ENCODE results near the gene TBC1D7. TPM values are rescaled to one million over a fixed set of nuclear protein-coding genes. Genes with fewer than 3 reads are reported as not detected.

The TBC1D7 gene
- total RNA-seq, 4 donors from 2014 or later: 5.5 to 12.5 (median 8.4) TPM

DNA sequence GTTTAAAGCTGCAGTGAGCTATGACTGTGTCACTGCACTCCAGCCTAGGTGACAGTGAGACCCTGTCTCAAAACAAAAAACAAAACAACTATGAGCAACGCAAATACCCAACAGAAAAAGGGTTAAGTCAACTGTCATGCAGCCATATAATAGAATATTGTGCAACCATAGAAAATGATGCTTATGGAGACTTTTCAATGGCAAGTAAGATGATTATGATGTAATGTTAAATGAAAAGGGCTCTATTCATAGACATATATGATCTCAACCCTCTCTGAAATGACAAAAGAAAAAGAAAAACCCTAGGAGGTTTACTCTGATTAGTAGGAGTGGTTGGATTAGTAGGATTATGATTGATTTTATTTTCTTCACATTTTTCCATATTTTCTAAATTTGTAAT is 41.3 kb upstream of the TBC1D7 start:
- H3K27me3 ChIP-seq: no peaks in the 10 kb centered on the region
- TF ChIP-seq POLR2AphosphoS5 (IDR thresholded peaks at IDR 0.05) (no peak), POLR2A (IDR thresholded peaks at IDR 0.05; ENCODE audit: low read depth) (no peak), EP300 (IDR thresholded peaks at IDR 0.05) (no peak)
- TF ChIP-seq, protein P1, sequence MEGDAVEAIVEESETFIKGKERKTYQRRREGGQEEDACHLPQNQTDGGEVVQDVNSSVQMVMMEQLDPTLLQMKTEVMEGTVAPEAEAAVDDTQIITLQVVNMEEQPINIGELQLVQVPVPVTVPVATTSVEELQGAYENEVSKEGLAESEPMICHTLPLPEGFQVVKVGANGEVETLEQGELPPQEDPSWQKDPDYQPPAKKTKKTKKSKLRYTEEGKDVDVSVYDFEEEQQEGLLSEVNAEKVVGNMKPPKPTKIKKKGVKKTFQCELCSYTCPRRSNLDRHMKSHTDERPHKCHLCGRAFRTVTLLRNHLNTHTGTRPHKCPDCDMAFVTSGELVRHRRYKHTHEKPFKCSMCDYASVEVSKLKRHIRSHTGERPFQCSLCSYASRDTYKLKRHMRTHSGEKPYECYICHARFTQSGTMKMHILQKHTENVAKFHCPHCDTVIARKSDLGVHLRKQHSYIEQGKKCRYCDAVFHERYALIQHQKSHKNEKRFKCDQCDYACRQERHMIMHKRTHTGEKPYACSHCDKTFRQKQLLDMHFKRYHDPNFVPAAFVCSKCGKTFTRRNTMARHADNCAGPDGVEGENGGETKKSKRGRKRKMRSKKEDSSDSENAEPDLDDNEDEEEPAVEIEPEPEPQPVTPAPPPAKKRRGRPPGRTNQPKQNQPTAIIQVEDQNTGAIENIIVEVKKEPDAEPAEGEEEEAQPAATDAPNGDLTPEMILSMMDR (IDR thresholded peaks at IDR 0.05): no peak
- H3K36me3 ChIP-seq: peaks cover 0 to 10% (median 9%) of the 10 kb centered on the region in 4 donors
- H3K27ac ChIP-seq (replicated peaks in 1 of 4): no peak overlapping the region
- peaks cover 17 to 35% (median 22%) of the 10 kb centered on the region in 4 donors for H3K4me1 ChIP-seq
- H3K4me3 ChIP-seq: no peak overlapping the region
- WGBS: 0% methylated on average over 1 of the region's 1 CpG
- no peak for DNase-seq (ENCODE audit: extremely low spot score)
- intact Hi-C loops (cut with DNase I): no loop called here
- no peaks in the 10 kb centered on the region for H3K9me3 ChIP-seq

DNA sequence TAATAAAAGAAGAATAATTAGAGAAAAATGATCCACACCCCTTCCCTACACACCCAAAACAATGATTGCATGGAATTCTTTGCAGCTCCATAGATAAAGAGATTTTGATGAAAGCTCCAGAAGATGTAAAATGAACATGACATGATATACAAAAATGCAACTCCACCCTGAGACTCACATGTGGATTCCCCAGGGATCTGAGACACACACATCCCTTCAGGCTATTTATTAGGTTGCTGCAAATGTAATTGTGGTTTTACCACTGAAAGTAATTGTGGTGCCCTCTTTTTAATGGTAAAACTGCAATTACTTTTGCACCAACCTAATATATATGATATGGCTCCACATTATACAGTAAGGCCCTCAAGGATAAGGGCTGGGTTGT is 40.4 kb upstream of the TBC1D7 start:
- no peak for DNase-seq (ENCODE audit: extremely low spot score)
- no peak overlapping the region for H3K27ac ChIP-seq (replicated peaks in 1 of 4)

DNA sequence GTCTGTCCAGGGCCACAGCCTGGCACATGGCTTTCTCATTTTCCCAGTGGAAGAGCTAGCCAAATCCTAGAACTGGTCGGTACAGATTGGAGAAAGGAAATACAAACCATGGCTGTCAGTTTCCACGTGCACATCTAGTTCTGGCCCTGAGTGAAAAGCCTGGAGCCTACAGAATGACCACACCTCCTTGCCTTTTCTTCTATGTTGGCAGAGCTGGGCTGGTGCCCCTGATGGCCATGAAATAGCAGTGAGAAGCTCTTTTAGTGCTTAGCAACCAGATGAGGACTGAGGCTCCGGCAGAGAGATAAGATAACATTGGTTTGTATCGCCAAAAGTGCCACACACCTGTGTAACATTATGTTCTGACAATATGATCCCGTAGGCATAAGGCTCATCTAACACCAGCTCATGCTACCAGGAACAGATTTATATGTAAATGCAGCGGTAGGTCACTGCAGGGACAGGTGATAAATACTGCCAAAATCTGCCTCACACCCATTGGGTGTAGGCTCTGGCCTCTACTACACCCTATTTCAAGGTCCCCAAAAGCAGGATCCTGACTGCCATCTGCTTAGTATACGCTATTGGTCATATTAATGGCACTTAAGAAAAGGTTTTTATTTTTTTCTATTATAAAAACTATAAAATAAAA is 39.9 kb upstream of the TBC1D7 start:
- Histone ChIP-seq H3K27me3 (no peaks in the 10 kb centered on the region), H3K27ac (replicated peaks in 1 of 4) (no peak overlapping the region), H3K4me3 (no peak overlapping the region), H3K4me1 (peaks cover 17 to 34% (median 18%) of the 10 kb centered on the region in 4 donors), H3K9me3 (no peaks in the 10 kb centered on the region), H3K36me3 (peaks cover 0 to 17% (median 16%) of the 10 kb centered on the region in 4 donors)
- DNase-seq (ENCODE audit: extremely low spot score): no peak
- TF ChIP-seq POLR2AphosphoS5 (IDR thresholded peaks at IDR 0.05): no peak
- no peak for TF ChIP-seq POLR2A (IDR thresholded peaks at IDR 0.05; ENCODE audit: low read depth)
- TF ChIP-seq, protein P1 (IDR thresholded peaks at IDR 0.05): no peak
- no peak for TF ChIP-seq EP300 (IDR thresholded peaks at IDR 0.05)
- WGBS: 86% methylated on average over 7 of the region's 7 CpGs
- intact Hi-C loops (cut with DNase I): no loop called here

More for the DNA sequence above, 40.4 kb upstream of the TBC1D7 start:
- TF ChIP-seq, protein P1 (IDR thresholded peaks at IDR 0.05): no peak
- TF ChIP-seq POLR2AphosphoS5 (IDR thresholded peaks at IDR 0.05) (no peak), POLR2A (IDR thresholded peaks at IDR 0.05; ENCODE audit: low read depth) (no peak), EP300 (IDR thresholded peaks at IDR 0.05) (no peak)
- H3K4me1 ChIP-seq: peaks cover 17 to 35% (median 21%) of the 10 kb centered on the region in 4 donors
- no peaks in the 10 kb centered on the region for H3K9me3 ChIP-seq
- peaks cover 0 to 17% (median 16%) of the 10 kb centered on the region in 4 donors for H3K36me3 ChIP-seq
- no peak overlapping the region for H3K4me3 ChIP-seq
- H3K27me3 ChIP-seq: no peaks in the 10 kb centered on the region
- intact Hi-C loops (cut with DNase I): no loop called here

DNA sequence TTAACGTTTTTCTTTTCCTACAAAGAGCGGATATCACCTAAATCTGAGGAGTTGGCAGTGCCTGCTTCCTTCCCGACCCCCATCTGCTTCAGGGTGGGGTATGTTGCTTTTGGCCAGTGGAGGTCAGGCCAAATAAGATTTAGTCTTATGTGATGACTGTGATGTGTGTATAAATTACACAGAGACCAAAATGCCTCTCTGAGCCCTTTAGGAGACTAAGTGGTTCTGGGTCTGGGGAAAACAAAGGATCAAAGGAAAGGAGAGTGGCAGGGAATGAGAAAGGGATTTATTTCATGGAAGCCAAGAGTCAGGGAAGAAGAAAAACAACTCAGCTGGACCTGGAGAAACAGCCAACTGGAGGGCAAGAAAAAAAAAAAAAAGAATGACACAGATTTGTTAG is 39.1 kb upstream of the TBC1D7 start:
- H3K4me1 ChIP-seq: peaks cover 16 to 32% (median 18%) of the 10 kb centered on the region in 4 donors
- WGBS: 51% methylated on average over 3 of the region's 3 CpGs
- TF ChIP-seq POLR2A (IDR thresholded peaks at IDR 0.05; ENCODE audit: low read depth) (no peak), EP300 (IDR thresholded peaks at IDR 0.05) (no peak), POLR2AphosphoS5 (IDR thresholded peaks at IDR 0.05) (no peak)
- TF ChIP-seq, protein P1 (IDR thresholded peaks at IDR 0.05): no peak
- intact Hi-C loops (cut with DNase I): no loop called here
- no peak for DNase-seq (ENCODE audit: extremely low spot score)
- H3K36me3 ChIP-seq: peaks cover 0 to 17% (median 16%) of the 10 kb centered on the region in 4 donors
- H3K27me3 ChIP-seq: no peaks in the 10 kb centered on the region
- no peak overlapping the region for H3K4me3 ChIP-seq
- no peaks in the 10 kb centered on the region for H3K9me3 ChIP-seq
- H3K27ac ChIP-seq (replicated peaks in 1 of 4): no peak overlapping the region

Data from esophagus muscularis mucosa (tissue), 4 donors.